ENCODE measurements around the gene AOPEP.

GRCh38 chr9:94881023-94881422, 154.5 kb downstream of the AOPEP start:
- TF ChIP-seq CTCF (IDR thresholded peaks at IDR 0.05; ENCODE audit: low read length) (no peak), EZH2 (IDR thresholded peaks at IDR 0.05; ENCODE audit: borderline replicate concordance, low read length) (no peak)

All from OCI-LY1 (cell line).